Measurements from ENCODE around the gene MT1F. TPM values are rescaled to one million over a fixed set of nuclear protein-coding genes. Genes with fewer than 3 reads are reported as not detected.

MT1F gene
- total RNA-seq, 2 experiments from 2014 or later, result 7.7 to 9.0 TPM

- ATAC-seq (no peak), DNase-seq (no peak)
- POLR2A ChIA-PET, result interaction anchor here (0.9 to 1.3 kb wide), 2 partner anchors 15 to 270 kb away, joined by 3 to 4 read pairs; partner anchors contain the start of gene MT1X
- H3K4me1 Mint-ChIP-seq (ENCODE audit: low read depth), result peaks cover 11% of the 10 kb centered on the region
- intact Hi-C loops (cut with micrococcal nuclease), result no loop called here
- CTCF ChIA-PET, result interaction anchor here (0.9 to 5.6 kb wide), 3 partner anchors 13 to 121 kb away, joined by 3 to 30 read pairs (median 3); no protein-coding TSS in a partner anchor
- H3K27me3 Mint-ChIP-seq, result no peaks in the 10 kb centered on the region
- H3K9me3 Mint-ChIP-seq, result no peaks in the 10 kb centered on the region
- no peak for TF ChIP-seq CTCF (IDR thresholded peaks at IDR 0.05)
- no peak overlapping the region for H3K27ac Mint-ChIP-seq
- H3K36me3 Mint-ChIP-seq (ENCODE audit: low read depth), result no peaks in the 10 kb centered on the region
- no peak overlapping the region for H3K4me3 Mint-ChIP-seq
Observed at GRCh38 chr16:56697456-56698155, 39.8 kb downstream of the MT1F start.

GRCh38 chr16:56700195-56700594 is 42.4 kb downstream of the MT1F start:
- TF ChIP-seq CTCF (IDR thresholded peaks at IDR 0.05), result no peak
- CTCF ChIA-PET, result interaction anchor here (0.9 to 5.2 kb wide), 5 partner anchors 27 to 193 kb away, joined by 3 to 130 read pairs (median 27); no protein-coding TSS in a partner anchor
- Mint-ChIP-seq H3K36me3 (ENCODE audit: low read depth) (no peaks in the 10 kb centered on the region), H3K27me3 (no peaks in the 10 kb centered on the region), H3K4me1 (ENCODE audit: low read depth) (peaks cover 12% of the 10 kb centered on the region), H3K9me3 (no peaks in the 10 kb centered on the region), H3K27ac (no peak overlapping the region), H3K4me3 (no peak overlapping the region)
- DNase-seq (no peak), ATAC-seq (no peak)
- POLR2A ChIA-PET, result interaction anchor here (1.3 kb wide), 1 partner anchor 24 kb away, joined by 5 read pairs; no protein-coding TSS in a partner anchor
- intact Hi-C loops (cut with micrococcal nuclease), result no loop called here

GRCh38 chr16:56700631-56701030 is 42.9 kb downstream of the MT1F start:
- ATAC-seq (no peak), DNase-seq (no peak)
- H3K27me3 Mint-ChIP-seq, result no peaks in the 10 kb centered on the region
- no peaks in the 10 kb centered on the region for H3K36me3 Mint-ChIP-seq (ENCODE audit: low read depth)
- no peaks in the 10 kb centered on the region for H3K9me3 Mint-ChIP-seq
- no peak for TF ChIP-seq CTCF (IDR thresholded peaks at IDR 0.05)
- POLR2A ChIA-PET, result interaction anchor here (1.0 to 1.3 kb wide), 2 partner anchors 16 to 24 kb away, joined by 4 to 5 read pairs; no protein-coding TSS in a partner anchor
- peaks cover 16% of the 10 kb centered on the region for H3K4me1 Mint-ChIP-seq (ENCODE audit: low read depth)
- no peak overlapping the region for H3K4me3 Mint-ChIP-seq
- H3K27ac Mint-ChIP-seq, result no peak overlapping the region
- intact Hi-C loops (cut with micrococcal nuclease), result no loop called here
- CTCF ChIA-PET, result interaction anchor here (0.9 to 5.2 kb wide), 10 partner anchors 18 to 194 kb away, joined by 3 to 130 read pairs (median 16); partner anchors contain the start of gene MT1X

- DNase-seq, result no peak
- POLR2A ChIA-PET, result interaction anchor here (0.8 to 1.3 kb wide), 7 partner anchors 16 to 125 kb away, joined by 3 to 7 read pairs (median 3); partner anchors contain the start of genes MT1G and MT2A
- Mint-ChIP-seq H3K27ac (peak overlapping the region; percentile 34), H3K4me1 (ENCODE audit: low read depth) (peaks cover 22% of the 10 kb centered on the region), H3K36me3 (ENCODE audit: low read depth) (no peaks in the 10 kb centered on the region), H3K27me3 (no peaks in the 10 kb centered on the region), H3K4me3 (no peak overlapping the region), H3K9me3 (no peaks in the 10 kb centered on the region)
- intact Hi-C loops (cut with micrococcal nuclease), result no loop called here
- no peak for TF ChIP-seq CTCF (IDR thresholded peaks at IDR 0.05)
- CTCF ChIA-PET, result interaction anchor here (0.6 to 5.2 kb wide), 54 partner anchors 8 to 204 kb away, joined by 3 to 130 read pairs (median 6); partner anchors contain the start of genes BBS2, MT1E, MT1G and MT1H
- no peak for ATAC-seq
Observed at GRCh38 chr16:56701534-56701933, 43.8 kb downstream of the MT1F start.

GRCh38 chr16:56702836-56703235 is 45.1 kb downstream of the MT1F start:
- POLR2A ChIA-PET, result interaction anchor here (1.3 kb wide), 1 partner anchor 26 kb away, joined by 3 read pairs; no protein-coding TSS in a partner anchor
- intact Hi-C loops (cut with micrococcal nuclease), result loop anchor here (1.0 kb wide), 1 partner anchor 126 kb away; no protein-coding TSS in a partner anchor
- DNase-seq (no peak), ATAC-seq (no peak)
- H3K27me3 Mint-ChIP-seq, result no peaks in the 10 kb centered on the region
- H3K27ac Mint-ChIP-seq, result no peak overlapping the region
- no peak for TF ChIP-seq CTCF (IDR thresholded peaks at IDR 0.05)
- H3K4me1 Mint-ChIP-seq (ENCODE audit: low read depth), result peaks cover 26% of the 10 kb centered on the region
- H3K9me3 Mint-ChIP-seq, result no peaks in the 10 kb centered on the region
- no peak overlapping the region for H3K4me3 Mint-ChIP-seq
- CTCF ChIA-PET, result interaction anchor here (0.7 to 5.2 kb wide), 36 partner anchors 8 to 196 kb away, joined by 3 to 130 read pairs (median 8); partner anchors contain the start of genes BBS2, MT1H, MT1X and MT3
- no peaks in the 10 kb centered on the region for H3K36me3 Mint-ChIP-seq (ENCODE audit: low read depth)
